Measurements from ENCODE around the gene TECPR2.

DNA sequence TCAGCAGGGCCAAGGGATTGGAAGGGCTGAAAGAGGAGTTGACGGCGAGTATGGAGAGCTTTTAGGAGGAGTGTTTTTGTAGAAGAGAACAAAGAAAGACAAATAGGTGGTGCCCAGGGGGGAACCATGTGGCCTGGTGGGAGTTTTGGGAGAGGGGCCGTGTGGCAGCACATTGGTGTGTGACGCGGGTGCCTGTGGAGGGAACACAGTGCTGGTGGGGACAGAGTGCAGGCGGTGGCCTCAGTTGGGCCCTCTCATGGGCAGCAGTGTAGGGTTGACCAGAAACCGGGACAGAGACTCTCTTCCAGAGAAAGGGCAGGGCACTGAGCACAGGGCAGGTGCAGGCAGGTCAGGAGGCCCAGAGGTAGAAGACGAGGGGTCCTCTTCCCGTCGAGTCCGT, 56.5 kb downstream of the TECPR2 start:
- TF ChIP-seq, protein P1, sequence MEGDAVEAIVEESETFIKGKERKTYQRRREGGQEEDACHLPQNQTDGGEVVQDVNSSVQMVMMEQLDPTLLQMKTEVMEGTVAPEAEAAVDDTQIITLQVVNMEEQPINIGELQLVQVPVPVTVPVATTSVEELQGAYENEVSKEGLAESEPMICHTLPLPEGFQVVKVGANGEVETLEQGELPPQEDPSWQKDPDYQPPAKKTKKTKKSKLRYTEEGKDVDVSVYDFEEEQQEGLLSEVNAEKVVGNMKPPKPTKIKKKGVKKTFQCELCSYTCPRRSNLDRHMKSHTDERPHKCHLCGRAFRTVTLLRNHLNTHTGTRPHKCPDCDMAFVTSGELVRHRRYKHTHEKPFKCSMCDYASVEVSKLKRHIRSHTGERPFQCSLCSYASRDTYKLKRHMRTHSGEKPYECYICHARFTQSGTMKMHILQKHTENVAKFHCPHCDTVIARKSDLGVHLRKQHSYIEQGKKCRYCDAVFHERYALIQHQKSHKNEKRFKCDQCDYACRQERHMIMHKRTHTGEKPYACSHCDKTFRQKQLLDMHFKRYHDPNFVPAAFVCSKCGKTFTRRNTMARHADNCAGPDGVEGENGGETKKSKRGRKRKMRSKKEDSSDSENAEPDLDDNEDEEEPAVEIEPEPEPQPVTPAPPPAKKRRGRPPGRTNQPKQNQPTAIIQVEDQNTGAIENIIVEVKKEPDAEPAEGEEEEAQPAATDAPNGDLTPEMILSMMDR (IDR thresholded peaks at IDR 0.05), result no peak
- no peak for TF ChIP-seq EZH2 (IDR thresholded peaks at IDR 0.05)

Data from neural progenitor cell (in vitro differentiated cells).